GM12878 (cell line): ENCODE data around the gene LYZ. TPM values are rescaled to one million over a fixed set of nuclear protein-coding genes. Genes with fewer than 3 reads are reported as not detected.

ENCODE experiments used
- BACH1 ChIP-seq: fragments of 450-650 bp; IDR thresholded peaks from 2 replicates; pipeline ENCODE4 v1.6.1; 2017; ENCODE audit warnings: mild to moderate bottlenecking, borderline replicate concordance
- CTCF ChIP-seq, 3 experiments: IDR thresholded peaks in 2 of 3; conservative IDR thresholded peaks in 1 of 3; 2 replicates each; pipeline ENCODE4 v1.5.1; 2011; ENCODE audit warnings: low read depth in 3 of 3, low read length in 3 of 3, mild to moderate bottlenecking in 3 of 3, control low read depth in 2 of 3, moderate library complexity in 2 of 3, inconsistent platforms in 1 of 3, mixed read lengths in 1 of 3; ENCODE audit not compliant: control insufficient read depth in 2 of 3, insufficient read depth in 1 of 3; ENCODE audit errors: extremely low read depth in 1 of 3
- IRF3 ChIP-seq: fragments of 450-650 bp; IDR thresholded peaks from 2 replicates; pipeline ENCODE4 v1.6.1; 2014; ENCODE audit warnings: mild to moderate bottlenecking
- JUND ChIP-seq: IDR thresholded peaks from 2 replicates; pipeline ENCODE4 v1.6.1; 2012; ENCODE audit warnings: low read depth, mild to moderate bottlenecking, low read length, improper control_type of control experiment, moderate library complexity
- PKNOX1 ChIP-seq: fragments of 450-650 bp; IDR thresholded peaks from 2 replicates; pipeline ENCODE4 v1.6.1; 2016; ENCODE audit warnings: mild to moderate bottlenecking
- POLR2A ChIP-seq: IDR thresholded peaks from 2 replicates; pipeline ENCODE4 v1.6.1; 2011; ENCODE audit warnings: low read depth, mild to moderate bottlenecking, low read length
- PRDM15 ChIP-seq: fragments of 450-650 bp; formaldehyde crosslinking; IDR thresholded peaks from 2 replicates; pipeline ENCODE4 v1.4.0; 2020; ENCODE audit warnings: mild to moderate bottlenecking, moderate library complexity
- SREBF2 ChIP-seq: IDR thresholded peaks from 2 replicates; pipeline ENCODE4 v1.6.1; 2012; ENCODE audit warnings: mild to moderate bottlenecking, low read length
- ZBTB40 ChIP-seq: fragments of 450-650 bp; IDR thresholded peaks from 2 replicates; pipeline ENCODE4 v1.6.1; 2016; ENCODE audit warnings: mild to moderate bottlenecking, moderate library complexity, borderline replicate concordance
- polyA plus RNA-seq, 11 experiments: library from polyadenylated mRNA; depleted of rRNA in 4 of 11; unstranded in 6 of 11; stranded (reverse) in 5 of 11; fragments of >200 nt; fragmentation: Nextera tagmentation in 4 of 11; fragmentation: Illumina TruSeq in 1 of 11; extraction: Ambion mirVana in 4 of 11; extraction: Trizol in 1 of 11; gene quantifications; 1 replicate in 1 of 11; 2 replicates in 10 of 11; pipeline versions ENCODE4 v1.2.1 to v1.2.3, GENCODE V29; 2011 to 2016; ENCODE audit warnings: inconsistent platforms in 2 of 11, missing spikeins in 2 of 11, low read depth in 1 of 11
- total RNA-seq, 4 experiments: library from RNA; depleted of rRNA in 3 of 4; stranded (reverse); fragments of >200 nt in 3 of 4; fragmentation: Illumina TruSeq in 1 of 4; extraction: Trizol in 1 of 4; gene quantifications; 2 replicates each; pipeline versions ENCODE4 v1.2.1 to v1.2.3, GENCODE V29; 2013 to 2021

LYZ gene
- total and polyA plus RNA-seq, 10 of the 15 experiments (the other 5 are each of a cell fraction or from before 2014, with no cell fraction given): 1.9 TPM; not detected in 9

GRCh38 chr12:69337311-69338090 lies 10.7 kb upstream of the LYZ start (continued):
- no peak for TF ChIP-seq ZBTB40
- TF ChIP-seq SREBF2: no peak
- TF ChIP-seq PKNOX1: no peak
- no peak for TF ChIP-seq CTCF (IDR thresholded peaks at IDR 0.05 in 2 of 3, conservative IDR thresholded peaks at IDR 0.05 in 1 of 3; ENCODE audit: control insufficient read depth in 2 of 3, extremely low read depth in 1 of 3, insufficient read depth in 1 of 3, low read depth in 3 of 3, low read length in 3 of 3)
- TF ChIP-seq BACH1: no peak
- no peak for TF ChIP-seq PRDM15
- no peak for TF ChIP-seq IRF3
- no peak for TF ChIP-seq POLR2A
- no peak for TF ChIP-seq JUND
